OCI-LY3 (cell line): ENCODE data around the gene FTCDNL1.

Experiments used
- EZH2phosphoT487 ChIP-seq: fragments of 200-600 bp; shearing (Covaris generic); IDR thresholded peaks from 2 replicates; pipeline ENCODE4 v1.6.1; 2018; ENCODE audit warnings: antibody characterized with exemption, mixed run types, low read depth
- TF ChIP-seq, protein P1 (sequence below): fragments of 200-600, 300-600 bp; sonication (generic); IDR thresholded peaks from 2 replicates; pipeline ENCODE4 v1.5.1; 2014; ENCODE audit warnings: antibody characterized with exemption, low read length, low read depth

DNA sequence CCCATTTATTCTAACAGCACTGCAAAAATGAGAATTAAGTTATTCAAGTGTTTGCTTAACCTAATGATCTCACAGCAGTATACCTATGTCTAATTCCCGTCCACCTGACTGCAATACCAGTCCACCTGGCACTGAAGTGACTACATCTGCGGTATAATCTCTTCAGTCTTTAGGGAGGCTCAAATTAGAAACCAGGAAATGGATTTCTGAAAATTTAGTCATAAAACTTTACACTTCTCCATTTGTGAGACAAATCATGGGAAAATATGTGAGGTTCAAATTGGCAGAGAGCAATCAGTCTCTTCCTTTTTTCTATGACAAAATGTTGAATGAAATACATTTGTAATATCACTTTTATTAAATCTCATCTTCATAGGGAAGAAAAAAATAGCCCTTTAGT, 33.0 kb downstream of the FTCDNL1 start:
- TF ChIP-seq, protein P1, sequence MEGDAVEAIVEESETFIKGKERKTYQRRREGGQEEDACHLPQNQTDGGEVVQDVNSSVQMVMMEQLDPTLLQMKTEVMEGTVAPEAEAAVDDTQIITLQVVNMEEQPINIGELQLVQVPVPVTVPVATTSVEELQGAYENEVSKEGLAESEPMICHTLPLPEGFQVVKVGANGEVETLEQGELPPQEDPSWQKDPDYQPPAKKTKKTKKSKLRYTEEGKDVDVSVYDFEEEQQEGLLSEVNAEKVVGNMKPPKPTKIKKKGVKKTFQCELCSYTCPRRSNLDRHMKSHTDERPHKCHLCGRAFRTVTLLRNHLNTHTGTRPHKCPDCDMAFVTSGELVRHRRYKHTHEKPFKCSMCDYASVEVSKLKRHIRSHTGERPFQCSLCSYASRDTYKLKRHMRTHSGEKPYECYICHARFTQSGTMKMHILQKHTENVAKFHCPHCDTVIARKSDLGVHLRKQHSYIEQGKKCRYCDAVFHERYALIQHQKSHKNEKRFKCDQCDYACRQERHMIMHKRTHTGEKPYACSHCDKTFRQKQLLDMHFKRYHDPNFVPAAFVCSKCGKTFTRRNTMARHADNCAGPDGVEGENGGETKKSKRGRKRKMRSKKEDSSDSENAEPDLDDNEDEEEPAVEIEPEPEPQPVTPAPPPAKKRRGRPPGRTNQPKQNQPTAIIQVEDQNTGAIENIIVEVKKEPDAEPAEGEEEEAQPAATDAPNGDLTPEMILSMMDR, result no peak
- no peak for TF ChIP-seq EZH2phosphoT487
